ENCODE measurements around the gene SRGAP3.
A peak's percentile ranks its signal among the peaks of the same experiment; 100 is the strongest.

Gene SRGAP3

DNA sequence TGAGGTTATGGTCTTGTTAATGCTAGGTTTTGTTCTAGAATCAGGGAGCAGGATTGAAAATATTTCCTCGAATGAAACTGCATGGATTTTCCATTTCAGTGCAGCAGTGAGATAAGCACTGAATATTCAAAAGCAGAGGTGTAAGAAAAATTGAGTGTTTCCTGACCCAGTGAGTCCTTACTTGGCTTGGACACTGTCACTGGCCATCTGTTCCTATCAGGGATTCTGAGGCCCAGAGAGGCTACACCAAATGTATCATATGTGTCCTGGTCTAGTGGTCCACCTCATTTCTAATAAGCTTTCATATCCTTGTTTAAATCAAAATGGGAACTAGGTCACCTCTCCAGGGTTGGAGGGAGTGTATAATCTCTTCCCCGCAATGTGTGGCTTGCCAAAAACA, 225.1 kb downstream of the SRGAP3 start:
- DNase-seq: no peak

- DNase-seq: no peak
Observed at GRCh38 chr3:9023226-9023590, 226.2 kb downstream of the SRGAP3 start.

- peak in 8 of 56 donors; percentile 19 to 63 (median 40) for DNase-seq
Observed at GRCh38 chr3:9022305-9023225, 226.9 kb downstream of the SRGAP3 start.

DNA sequence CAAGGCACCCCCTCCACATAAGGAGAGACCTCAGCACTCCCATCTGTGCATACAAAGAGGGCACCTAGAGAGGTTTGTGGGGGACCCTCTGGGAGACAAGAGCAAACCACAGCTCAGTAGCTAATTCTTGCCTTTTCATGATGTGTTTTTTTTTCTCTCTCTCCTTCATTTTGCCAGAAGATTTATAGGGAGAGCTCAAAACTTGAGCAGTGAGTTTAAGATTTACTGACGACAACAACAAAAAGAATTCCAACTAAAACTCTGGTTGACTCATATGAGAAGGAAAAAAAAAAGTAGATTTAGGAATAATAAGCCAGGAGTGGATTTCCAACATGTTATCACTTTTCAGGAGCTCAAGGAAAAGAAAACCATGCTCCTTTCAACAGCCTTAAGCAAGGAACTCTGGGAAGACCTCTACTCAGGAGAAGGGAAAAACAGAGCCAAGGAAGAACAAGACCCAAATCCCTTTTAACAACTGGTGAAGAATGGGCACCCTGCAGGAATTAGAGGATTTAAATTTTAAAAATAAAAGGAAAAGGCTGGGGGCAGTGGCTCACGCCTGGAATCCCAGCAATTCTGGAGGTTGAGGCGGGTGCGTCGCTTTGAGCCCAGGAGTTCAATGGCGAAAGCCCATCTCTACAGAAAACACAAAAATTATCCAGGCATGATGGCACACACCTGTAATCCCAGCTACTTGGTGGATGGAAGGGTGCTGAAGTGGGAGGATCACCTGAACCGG, 228.0 kb downstream of the SRGAP3 start:
- DNase-seq: no peak

GRCh38 chr3:9020426-9020825, 229.0 kb downstream of the SRGAP3 start:
- no peak for DNase-seq

DNA sequence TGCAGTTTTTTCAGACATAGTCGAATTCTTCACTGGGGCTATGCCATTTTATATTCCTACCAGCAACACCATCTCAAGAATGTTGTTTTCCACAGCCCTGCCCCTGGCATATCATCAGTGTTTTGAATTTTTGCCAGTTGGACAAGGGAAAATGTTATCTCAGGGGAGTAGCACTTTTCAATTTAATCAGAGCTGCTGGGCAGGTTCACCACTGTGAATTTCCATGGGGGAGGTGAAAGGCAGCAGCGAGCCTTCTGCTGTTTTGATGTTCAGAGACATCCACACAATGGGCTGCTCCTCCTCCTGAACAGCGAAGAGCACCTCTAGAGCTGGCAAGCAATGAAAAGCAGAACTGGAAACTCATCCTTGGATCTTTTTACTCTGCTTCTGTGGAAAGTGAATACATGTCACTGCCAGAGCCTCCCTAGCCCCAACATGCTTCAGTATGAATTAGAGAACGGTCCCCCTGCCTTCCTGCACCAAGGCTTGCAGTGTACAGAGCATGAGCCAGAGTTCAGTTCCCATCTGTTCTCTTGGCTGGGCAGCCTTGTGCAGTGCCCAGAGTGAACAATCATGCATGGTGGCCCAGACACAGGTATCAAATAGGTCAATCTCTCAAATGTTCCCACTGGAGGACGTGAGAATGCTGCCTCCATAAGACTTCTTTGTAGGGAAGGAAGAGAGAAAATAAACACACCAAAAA, 230.0 kb downstream of the SRGAP3 start:
- peak in 3 of 56 donors; percentile 7 to 27 (median 10) for DNase-seq

GRCh38 chr3:9015250-9015649, 234.2 kb downstream of the SRGAP3 start:
- no peak for DNase-seq

DNA sequence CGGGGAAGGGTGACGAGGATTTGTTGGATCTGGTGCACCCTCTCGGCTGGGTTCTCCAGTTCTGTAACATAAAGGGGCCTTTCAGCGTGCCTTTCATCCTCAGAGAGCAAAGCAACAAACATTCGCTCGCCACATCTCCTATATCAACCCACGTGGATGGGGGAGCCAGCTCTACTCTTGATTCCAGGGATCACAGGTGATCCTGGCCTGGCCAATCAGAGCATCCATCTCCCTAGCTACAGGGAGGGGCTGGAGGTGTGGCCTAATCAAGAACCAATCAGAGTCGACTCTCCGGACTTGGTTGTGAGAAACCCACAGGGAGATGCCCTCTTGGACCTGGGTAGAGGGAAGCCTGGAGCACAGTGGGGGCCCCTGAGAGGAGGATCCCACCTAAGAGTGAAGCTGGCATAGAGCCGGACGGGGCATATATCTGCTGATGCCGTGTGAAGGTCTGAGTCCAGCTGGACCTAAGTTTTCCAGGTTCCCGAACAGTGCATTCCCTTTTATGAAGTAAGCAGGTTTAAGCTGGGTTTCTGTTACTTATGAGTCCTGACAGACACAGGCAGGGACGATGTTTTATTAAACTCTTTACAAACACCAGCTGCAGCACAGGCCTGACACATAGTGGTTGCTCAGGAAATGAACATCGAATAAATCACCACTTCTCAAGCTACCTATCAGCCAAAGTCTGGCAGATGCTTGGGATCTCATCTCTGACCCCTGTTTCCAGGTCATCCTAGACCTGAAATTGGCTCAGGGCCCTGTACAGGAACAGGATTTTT, 235.5 kb downstream of the SRGAP3 start:
- DNase-seq: no peak

DNA sequence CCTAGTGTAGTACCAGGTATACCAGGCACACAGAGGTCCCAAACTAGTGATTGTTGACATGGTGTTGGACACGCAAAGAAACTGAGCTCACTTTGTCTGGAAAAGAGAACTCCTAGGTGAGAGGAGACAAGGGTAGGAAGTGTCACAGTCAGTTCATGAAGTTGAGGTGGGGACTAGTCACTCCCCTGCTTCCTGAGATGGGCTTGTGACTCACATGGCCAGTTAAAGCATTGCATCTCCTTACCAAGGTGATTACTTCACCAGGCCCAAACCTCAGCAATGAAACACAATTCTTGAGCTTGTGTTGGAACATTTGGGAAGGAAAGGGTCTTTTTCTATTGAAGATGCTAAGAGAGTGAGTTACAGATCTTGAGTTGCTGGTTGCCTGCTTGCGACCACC, 236.9 kb downstream of the SRGAP3 start:
- no peak for DNase-seq

- no peak for DNase-seq
Observed at GRCh38 chr3:9009976-9010545, 239.4 kb downstream of the SRGAP3 start.

DNA sequence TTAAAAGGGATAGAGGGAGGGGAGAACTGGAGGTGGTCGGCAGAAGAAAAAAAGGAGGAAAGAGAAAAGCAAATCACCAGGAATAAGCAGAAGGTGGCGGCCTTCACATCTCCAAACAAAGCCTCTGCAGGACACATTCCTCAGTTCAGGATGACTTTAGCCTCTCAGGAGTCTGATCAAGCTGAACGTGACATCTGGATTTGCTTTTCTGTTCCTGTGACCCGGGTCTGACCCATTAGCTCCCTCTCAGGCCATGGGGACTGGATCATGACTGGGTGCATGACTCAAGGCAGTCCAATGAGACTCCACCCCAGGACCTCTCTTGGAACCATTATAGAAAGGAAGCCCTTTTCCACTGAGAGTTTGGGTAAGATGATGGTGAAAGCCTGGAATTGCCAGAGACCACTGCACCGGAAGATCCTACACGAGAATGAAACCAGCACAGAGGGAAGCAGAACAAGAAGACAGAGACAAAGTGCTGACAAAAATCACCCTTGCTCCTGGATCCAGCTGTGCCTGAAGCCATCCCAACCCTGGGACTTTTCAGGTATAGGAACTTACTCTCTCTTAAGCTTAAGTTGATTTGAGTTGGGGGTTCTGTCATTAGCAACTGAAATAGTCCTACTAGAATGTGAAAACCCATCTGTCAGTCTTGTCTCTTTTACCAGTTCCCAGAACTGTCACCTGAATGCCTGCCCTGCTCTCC, 240.7 kb downstream of the SRGAP3 start:
- DNase-seq: no peak

GRCh38 chr3:9007928-9008327, 241.5 kb downstream of the SRGAP3 start:
- DNase-seq: no peak

- DNase-seq: no peak
Observed at GRCh38 chr3:9007213-9007612, 242.2 kb downstream of the SRGAP3 start.

DNA sequence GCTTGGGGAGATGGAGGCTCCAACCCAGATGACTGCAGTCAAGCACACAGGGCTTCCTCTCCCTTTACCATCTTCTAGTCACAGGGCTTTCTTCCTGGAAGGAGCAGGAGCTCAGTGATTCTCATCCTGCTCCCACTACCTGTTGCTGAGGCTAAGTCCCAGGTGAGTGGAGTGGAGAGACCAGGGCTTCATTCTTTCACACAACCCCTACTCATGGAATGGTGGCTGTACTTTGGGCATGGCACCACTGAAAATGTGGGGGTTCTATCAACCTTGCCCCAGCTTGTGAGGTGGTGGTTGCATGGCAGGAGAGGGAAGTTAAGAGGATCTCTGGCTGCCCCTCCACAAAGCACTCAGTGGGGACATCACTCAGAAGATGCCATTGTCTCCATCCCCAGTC, 249.4 kb downstream of the SRGAP3 start:
- DNase-seq: no peak

- peak in 1 of 56 donors; percentile 55 for DNase-seq
Observed at GRCh38 chr3:8997151-8997550, 252.3 kb downstream of the SRGAP3 start.

DNA sequence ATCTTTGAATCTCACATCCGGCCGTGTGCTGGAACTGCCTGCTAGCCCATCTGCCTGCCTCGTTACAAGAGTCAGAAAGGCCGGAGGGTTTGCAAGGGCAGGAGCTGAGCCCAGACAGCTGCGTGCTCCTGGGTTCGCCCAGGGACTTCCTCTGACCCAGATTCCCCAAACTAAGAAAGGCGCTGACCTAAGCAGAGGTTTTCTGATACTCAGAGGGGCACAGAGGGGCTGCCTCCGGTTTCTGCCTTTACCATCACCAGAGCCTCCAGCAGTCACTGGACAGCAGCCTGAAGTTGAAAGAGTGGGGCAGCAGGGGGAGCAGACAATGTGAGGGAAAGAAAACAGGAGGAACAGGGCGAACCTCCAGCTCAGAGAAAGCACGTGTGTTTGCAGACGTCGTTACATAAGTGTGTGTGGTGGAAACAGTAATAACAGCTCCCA, 252.7 kb downstream of the SRGAP3 start:
- peak in 41 of 56 donors; percentile 10 to 77 (median 44) for DNase-seq

GRCh38 chr3:8996216-8996615, 253.2 kb downstream of the SRGAP3 start:
- DNase-seq: no peak

GRCh38 chr3:8994226-8994625, 255.2 kb downstream of the SRGAP3 start:
- no peak for DNase-seq

- DNase-seq: no peak
Observed at GRCh38 chr3:8993331-8993730, 256.1 kb downstream of the SRGAP3 start.

GRCh38 chr3:8992854-8993253, 256.6 kb downstream of the SRGAP3 start:
- DNase-seq: no peak

All from amygdala (tissue), 56 donors.